T1000 (cell line): Measurements from ENCODE around the gene WDR35.
A peak's percentile ranks its signal among the peaks of the same experiment; 100 is the strongest.

Experiments
- DNase-seq: peaks from one replicate; lab custom pipeline; 2025; ENCODE audit warnings: mixed read lengths; lab: John Stamatoyannopoulos, UW

WDR35 gene

DNA sequence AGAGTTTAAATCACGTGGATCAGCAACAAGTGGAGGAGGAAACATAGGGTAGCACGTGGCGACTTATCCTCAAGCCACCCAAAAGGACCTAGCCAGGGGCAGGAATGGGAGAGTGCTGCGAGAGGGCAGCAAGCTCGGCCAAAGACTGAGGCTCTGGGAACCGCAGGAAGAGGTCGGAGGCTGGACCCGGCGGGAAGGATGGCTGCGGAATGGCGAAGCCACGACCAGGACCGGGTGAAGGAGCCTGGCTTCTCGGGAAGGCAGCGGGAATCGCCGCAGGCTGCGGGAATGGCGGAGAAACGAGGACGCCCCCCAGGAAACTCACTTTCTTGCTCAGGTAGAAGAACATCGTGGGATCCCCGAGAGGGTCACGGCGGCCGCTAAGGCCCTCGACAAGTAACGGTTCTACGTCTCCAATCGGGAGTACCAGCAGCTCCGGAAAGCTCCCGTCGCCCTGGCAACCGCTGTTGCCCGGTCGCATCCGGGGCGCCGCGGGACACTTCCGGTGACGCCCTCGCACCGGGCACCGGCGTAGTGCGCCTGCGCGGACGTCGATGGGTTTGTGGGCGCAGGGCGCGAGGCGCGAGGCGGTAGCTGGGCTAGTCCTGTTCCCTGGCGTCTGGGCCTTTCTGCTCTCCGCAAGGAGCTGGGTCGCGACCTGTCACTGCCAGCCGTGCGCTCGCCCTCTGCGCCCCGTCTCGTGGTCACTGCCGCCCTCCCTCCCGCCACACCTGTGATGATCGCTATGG, at the start of gene WDR35:
WDR35 (minus strand) TSS at position 439 of the 749 bp plus-strand sequence; CDS start at position 349, 90 bp downstream.
- peak; percentile 86 for DNase-seq

DNA sequence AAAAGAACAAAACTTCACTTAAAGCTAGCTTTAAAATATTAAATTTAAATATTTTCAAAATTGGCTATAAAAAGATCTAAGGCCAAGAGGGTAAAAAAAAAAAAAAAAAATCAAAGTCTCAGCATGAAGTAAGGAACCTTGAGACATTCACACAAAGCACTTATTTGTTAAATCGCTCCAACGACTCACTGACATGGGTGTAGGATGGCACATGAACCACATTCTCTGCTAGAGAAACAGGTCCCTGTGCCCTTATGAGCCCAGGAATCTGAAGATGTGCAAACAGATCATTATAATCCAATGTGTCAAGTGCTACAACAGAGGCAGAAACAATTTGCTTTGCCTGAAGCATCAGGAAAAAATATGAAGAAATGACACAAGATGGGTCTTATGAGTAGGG, 47.8 kb upstream of the WDR35 start:
- DNase-seq, result no peak

DNA sequence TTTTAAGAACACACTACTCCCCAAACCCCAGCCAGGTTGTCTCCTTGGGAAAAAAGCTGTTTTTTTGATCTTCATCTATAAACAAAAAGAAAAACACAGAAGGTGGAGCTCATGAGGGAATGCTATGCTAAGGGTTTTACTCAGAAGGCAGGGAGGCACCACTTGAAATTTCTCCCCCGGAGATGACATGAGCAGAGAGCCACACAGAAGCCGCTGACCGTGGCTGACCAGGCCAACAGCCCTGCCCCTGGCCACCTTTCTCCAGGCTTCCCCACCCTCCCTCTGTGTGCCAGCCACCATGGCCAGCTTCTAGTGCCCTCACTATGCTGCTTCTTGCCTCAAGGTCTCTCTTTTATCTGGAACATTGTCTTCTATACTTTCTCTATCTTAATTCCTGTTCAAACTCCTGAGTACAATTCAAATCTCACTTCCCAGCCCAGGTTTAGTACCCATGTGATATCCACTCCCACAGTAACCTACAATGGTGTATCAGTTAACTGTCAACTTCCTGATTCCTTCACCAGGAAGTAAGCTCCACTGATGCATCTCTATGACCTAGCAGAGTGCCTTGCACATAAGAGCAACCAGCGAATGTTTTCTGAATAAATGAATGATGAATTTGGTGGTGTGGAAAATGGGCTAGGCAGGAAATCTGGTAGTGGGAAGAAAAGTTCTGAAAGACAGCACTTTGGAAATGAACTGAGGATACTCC, 46.2 kb upstream of the WDR35 start:
- DNase-seq, result no peak

DNA sequence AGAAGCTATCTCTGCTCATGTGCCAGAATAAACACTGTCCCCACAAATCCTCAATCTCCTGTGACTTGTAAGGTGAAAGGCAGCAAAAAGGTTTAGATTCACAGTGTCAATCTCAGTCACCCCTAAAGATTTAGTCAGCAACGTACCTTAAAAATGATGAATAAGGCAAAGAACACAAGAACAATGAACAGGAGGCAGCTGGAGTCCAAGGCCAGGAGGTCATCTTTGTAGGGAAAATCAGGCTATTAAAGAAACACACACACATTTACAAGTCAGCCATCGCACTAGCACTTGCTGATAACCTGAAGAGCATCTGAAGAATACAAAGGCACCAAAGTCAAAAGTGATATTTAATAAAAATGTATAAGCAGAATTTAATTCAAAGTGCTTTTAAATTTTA, 44.9 kb upstream of the WDR35 start:
- no peak for DNase-seq

DNA sequence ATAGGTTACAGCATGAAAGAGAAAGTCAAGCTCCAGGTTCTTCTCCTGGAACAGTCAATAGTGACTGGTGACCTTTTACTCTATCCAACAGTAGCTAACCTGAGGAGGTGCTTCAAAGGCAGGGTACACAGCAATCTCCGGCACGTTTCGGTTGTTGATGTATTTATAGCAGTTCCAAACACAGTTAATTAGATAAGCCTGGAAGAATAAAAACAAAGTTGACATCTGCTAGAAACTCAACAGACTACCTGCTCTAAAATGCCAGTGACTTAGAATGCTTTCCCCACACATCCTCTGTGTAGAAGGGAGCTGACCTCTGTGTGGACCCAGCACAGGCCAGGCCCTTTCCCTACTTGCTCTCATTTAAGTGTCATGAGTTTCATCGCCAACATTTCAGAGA, 44.3 kb upstream of the WDR35 start:
- DNase-seq, result no peak

DNA sequence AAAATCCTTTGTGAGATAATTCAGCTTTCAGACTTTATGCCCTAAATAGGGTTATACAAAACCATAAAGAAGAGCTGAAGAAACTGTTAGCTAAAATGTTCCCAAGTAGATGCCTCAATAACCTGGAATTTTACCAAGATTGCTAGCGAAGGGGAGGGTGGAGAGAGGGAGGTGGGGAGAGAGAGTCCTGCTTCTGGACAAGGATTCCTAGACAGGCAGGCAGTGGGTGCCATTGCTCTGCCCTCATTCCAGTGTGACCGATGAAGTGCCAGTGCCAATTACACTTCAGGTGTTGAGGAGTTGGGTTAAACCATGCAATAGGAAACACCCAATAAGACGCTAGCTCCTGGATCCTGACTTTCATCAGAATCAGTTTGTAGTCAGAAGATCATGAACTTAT, 43.4 kb upstream of the WDR35 start:
- no peak for DNase-seq

DNA sequence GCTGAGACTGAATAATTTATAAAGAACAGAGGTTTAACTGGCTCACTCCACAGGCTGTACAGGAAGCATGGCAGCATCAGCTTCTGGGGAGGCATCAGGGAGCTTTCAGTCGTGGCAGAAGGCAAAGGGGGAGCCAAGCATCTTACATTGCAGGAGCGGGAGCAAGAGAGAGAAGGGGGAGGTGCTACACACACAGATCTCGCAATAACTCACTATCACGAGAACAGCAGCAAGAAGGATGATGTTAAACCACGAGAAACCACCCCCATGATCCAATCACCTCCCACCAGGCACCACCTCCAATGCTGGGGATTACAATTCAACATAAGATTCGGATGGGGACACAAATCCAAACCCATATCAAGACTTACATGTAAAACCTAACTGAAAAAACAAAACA, 40.3 kb upstream of the WDR35 start:
- no peak for DNase-seq

DNA sequence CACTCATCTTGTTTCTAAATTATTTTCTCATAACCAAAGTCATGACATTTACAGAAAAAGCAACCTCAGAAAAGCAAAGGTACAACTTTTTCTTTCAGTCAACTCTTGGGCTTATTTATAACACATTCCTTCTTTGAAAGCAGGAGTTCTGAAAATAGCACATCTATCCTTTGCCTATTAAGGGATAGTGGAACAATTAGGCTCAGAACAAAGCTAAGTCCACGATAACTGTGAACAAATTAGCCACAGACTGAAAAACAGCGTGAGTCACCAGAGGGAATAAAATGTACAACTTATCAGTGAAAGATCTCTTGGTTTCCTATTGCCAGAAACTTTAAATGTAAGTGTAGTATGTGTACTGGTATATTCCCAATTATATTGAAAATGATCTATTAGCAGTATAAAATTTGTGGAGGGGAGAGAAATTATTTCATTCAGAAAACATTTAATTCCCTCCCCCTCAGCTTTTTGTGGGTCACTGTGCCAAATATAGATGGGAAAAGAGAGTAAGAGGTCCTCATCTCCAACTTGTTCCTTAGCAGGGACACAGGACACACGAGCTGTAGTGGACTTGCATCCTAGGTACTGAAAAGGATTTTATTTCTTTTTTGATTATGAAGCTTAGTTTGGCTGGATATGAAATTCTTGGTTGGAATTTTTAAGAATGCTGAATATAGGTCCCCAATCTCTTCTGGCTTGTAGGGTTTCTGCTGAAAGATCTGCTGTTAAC, 38.0 kb upstream of the WDR35 start:
- DNase-seq, result no peak

DNA sequence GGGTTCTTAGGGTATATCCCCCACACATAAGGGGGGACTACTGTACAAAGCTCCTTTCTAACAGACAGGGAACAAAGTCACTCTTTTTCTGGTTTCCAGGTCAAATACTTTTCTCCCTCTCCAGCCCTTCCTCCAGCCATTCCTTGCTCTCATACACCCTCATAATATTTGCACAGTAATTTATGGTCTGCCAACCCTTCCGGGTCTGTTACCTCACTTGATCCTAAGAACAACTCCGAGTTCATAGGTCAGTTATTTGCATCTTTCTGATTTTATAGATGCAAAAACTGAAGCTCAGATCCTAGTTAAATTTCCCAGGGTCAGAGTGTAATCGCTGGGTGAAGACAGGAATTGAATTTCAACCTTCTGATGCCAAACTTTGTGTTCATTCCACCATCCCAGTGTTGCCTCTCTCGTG, 37.4 kb upstream of the WDR35 start:
- no peak for DNase-seq

DNA sequence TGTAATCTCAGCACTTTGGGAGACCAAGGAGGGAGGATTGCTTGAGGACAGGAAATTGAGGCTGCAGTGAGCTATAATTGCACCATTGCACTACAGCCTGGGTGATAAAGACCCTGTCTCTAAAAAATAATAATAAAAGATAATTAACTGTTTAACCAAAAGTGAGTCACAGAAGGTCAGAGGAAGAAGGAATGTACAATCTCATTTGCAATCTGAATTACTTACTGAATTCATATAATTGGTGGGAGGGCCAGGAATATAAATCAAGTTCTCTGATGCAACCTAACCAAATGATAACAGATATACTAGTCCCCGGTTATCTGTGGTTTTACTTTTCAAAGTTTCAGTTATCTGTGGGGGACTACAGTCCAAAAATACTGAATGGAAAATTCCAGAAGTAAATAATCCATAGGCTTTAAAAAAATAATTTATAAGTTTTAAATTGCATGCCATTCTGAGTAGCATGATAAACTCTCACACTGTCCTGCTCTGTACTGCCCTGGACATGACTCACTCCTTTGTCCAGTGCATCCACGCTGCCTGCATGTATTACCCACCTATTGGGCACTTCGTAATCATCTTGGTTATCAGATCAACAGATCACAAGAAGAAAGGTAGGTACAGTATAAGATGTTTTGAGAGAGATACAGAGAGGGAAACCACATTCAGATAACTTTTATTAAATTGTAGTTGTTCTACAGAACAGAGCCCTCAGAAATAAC, 35.3 kb upstream of the WDR35 start:
- DNase-seq, result no peak

DNA sequence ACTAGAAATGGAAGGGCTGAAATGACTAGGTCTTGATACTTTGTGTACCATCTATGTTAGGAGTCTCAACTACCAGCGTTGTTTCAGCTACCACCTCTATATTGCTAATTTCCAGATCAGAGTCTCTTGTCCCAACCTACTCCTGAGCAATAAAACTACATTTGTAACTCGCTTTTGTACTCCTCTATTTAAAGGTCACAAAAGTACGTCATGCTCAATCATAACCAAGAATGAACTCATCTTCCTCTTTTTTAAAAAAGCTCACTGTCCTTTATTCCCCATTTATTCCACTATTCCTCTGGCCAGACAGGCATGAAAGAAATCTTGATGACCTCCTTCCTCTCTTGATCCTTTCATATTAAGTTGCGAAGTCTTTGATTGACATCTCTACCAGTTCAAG, 33.8 kb upstream of the WDR35 start:
- DNase-seq, result no peak

DNA sequence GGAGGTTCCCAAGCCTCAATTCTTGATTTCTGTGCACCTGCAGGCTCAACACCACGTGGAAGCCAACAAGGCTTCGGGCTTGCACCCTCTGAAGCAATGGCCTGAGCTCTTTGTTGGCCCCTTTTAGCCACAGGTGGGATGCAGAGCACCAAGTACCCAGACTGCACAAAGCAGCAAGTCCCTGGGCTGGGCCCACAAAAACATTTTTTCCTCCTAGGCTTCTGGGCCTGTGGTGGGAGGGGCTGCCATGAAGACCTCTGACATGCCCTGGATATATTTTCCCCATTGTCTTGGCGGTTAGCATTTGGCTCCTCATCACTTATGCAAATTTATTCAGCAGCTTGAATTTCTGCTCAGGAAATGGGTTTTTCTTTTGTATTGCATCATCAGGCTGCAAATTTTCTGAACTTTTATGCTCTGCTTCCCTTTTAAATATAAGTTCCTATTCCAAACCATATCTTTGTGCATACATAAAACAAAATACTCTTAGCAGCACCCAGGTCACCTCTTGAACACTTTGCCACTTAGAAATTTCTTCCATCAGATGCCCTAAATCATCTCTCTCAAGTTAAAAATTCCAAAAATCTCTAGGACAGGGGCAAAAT, 31.6 kb upstream of the WDR35 start:
- DNase-seq, result no peak

DNA sequence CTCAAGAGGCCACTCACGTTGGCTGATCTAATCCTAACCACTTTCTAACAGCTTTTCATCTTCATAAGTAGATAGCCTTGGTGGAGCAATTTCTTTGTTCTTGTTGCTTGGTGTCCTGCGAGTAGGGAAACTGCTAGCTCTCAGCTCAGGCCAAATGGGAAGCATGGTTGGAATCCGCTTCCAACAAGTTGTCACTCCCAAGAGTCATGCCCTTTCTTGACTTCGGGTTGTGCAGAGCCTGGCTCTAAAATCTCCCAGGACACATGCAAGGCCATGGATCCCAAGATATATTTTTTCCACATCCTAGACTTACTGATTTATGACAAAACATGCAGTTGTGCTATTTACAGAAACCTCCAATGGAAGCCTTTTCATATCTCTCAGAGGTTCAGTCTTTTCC, 29.8 kb upstream of the WDR35 start:
- DNase-seq, result no peak

DNA sequence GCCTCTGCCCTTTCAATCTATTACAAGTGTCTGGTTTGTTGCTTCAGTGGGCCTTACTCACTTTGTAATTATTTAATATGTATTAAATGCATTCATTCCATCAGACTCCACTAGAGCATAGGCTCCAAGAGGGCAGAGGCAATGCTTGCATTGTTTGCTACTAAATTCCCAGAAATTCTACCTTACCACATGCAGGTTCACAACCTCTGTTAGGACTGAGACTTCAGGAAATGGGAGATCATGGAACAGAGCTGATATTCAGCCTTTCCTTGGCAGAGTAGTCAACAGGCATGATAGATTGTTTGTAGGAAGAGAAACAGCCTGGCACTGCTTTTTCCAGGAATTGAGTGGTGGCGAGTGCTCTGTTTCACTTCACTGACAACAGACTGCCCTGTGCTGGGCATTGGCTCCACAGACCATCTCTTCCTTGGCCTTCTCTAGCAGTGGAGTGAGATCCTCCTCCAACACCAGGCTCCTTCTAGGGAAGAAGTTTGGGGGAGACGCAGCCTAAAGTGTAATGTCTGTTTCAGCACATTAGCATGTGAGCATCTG, 28.8 kb upstream of the WDR35 start:
- DNase-seq, result no peak

DNA sequence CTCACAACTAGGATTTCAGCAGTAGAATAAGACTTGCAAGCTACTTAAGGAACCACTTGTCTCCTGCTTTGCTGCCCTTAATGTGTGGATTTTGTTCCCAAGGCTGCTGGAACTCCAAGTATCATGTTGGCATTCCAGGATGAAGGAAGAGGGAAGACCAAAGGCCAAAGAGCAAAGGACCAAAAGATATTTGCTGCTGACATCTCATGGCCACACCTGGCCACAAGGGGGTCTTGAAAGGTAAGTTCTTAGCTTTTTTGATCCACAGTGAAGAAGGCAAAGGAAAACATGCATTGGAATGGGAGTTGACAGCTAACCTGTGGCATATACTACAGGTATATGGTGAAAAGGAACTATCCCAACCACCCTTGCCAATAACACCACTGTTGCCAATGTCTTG, 26.4 kb upstream of the WDR35 start:
- DNase-seq, result no peak

DNA sequence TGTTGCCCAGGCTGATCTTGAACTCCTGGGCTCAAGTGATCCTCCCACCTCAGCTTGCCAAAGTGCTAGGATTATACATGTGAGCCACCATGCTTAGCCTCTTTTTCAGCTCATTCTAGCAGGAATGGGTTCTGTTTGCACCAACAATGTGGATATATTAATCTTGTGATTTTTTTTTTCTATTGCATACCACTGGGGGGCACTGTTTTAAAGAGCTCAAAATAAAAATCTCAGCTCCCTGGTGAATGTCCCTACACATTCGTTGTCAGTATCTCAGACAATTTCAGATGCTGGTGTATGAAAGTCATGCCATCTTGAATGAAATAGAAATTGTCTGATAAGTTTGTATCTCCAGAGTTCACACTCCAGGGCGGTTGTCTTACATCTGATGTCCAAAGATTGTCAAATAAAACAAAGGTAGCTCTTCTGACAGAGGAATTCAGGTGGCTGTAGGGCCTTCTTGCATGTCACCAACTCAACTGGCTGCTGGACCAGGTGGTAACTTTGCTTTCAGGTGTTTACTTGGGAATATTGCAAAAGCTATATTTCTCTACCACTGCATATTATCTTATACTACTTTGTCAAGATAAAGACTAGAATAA, 25.7 kb upstream of the WDR35 start:
- DNase-seq, result no peak

DNA sequence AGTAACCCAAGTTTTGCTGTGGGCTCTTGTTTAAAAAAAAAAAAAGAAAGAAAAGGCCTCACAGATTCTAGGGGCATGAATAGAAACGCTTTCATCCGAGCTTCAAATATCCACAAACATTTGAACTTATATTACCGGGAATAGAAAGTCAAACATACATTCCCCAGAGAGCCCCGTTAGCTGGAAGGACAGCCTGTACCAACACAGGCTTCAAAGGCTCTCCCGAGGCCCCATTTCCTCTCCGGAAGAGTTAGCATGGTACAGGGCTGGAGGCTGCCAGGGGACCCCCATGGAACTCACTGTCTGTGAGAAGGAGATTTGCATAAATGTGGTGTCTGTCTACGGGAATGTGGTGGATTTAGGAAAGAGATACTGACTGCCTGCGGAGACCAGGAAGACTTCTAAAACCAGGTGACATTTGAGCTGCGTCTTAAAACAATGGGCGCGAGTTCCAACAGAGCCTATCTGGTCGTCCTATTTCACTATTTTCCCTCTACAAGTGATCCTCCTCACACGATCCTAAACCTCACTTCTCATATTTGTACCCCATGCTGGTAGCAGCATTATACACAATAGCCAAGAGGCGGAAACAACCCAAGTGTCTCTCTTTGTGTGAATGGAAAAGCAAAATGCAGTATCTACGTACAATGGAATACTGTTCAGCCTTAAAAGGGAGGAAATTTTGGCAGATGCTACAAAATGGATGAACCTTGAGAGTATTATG, 23.4 kb upstream of the WDR35 start:
- DNase-seq, result no peak

DNA sequence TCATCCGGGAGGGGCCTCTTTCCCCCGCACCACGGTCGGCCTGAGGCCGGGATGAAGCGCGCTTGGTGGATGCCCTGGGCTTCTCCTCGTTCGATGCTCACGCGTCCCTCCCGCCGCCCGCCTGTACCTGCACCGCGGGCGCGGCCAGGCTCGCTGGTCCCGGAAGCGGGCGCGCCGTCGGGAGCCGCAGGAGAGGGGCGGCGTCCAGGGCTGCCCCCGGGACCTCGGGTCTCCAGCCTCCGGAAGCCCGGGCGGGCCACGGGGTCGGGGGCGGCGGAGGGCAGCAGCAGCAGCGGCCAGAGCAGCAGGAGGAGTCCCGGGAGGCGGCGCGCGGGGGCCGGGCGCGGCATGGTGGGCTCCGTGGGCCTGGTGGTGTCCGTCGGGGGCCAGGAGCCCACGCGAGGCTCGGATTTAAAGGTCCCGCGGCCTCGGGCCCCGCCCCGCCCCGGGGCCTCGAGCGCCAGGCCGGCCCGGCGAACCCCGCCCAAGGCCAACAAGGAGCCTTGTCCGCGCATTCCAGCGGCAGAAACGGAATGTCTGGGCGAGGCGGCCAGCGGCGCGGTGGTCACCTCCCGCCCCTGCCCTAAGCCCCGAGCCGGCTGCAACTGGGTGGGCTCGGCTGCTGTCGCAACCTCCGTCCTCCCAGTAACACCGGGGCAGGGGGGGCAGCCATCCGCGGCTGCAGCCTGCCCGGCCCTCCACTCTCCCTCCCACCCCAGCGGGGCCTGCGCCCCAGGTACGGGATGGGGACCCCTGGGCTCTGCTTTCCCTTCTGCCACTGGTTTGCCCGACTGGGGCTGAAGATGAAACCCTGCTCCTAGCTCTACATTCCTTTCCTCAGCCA, 22.6 kb upstream of the WDR35 start, which contains the start of gene MATN3:
MATN3 (minus strand) TSS at position 387 of the 844 bp plus-strand sequence; CDS start at position 350, 37 bp downstream.
- DNase-seq, result no peak

DNA sequence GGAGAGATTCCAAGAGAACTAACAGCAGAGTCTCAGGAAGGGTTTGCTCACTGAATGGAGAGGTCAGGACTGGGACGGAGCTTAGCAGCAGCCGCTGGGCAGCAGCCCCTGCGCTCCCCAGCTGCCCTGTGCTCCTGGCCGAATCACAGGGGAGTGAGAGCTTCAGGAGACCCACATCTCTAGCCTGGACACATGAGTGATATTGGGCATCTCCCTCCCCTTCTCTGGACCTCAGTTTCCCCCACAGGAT, 22.1 kb upstream of the WDR35 start:
- DNase-seq, result no peak
